HG03469 (cell line): Measurements from ENCODE around the gene PADI1.
"Not testable (repeated sequence)": the region's sequence is repeated elsewhere in the genome, so short reads cannot be mapped to it uniquely, and the experiment has no call there.

Experiments
- ATAC-seq: cut with Tn5 transposase; IDR thresholded peaks from one replicate; pipeline ENCODE4 v1.9.1; 2021; ENCODE audit warnings: mild to moderate bottlenecking, moderate library complexity, moderate number of reproducible peaks; ENCODE audit not compliant: unreplicated experiment

Gene PADI1

DNA sequence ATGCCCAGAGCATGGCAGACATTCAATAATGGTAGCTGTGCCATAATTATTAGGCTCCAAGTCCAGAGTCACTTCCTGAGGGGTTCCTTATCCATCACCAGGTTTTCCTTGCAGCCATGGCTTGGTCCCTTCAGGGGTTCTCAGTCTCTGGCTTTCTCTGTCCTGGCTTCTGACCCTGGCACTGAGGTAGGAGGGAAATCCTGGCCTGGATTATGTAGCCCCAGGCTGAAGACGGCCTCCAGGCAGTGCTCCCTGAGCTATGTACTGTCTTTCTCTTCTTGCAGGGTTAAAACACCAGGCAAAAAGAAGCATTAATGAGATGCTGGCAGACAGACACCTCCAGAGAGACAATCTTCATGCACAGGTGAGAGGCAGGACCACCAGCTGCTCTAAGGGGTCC, 34.5 kb downstream of the PADI1 start:
- ATAC-seq: no peak

DNA sequence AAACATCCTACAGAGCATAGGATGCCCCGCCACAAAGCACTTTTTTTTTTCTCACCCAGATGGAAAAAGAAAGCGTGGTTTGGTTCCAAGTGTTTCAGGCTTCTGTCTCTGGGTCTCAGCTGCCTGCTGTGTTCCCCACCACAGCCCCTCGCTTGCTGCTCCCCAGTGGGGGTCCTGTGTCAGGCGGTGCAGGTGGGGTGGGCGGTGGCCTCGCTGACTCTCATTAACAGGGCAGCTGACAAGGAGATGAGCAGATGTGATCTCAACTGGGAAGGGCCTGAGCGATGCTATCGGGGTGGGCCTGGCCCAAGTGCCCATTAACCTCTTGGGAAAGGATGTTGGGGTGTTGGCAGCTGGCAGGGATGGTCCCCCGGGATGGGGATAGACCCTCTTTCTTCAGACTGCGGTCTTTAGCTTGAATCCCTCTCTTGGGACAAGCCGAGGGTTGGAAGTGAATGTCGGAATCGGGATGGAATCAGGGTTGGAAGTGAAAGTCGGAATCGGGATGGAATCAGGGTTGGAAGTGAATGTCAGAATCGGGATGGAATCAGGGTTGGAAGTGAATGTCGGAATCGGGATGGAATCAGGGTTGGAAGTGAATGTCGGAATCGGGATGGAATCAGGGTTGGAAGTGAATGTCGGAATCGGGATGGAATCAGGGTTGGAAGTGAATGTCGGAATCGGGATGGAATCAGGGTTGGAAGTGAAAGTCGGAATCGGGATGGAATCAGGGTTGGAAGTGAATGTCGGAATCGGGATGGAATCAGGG, 36.3 kb downstream of the PADI1 start:
- ATAC-seq: not testable (repeated sequence)

DNA sequence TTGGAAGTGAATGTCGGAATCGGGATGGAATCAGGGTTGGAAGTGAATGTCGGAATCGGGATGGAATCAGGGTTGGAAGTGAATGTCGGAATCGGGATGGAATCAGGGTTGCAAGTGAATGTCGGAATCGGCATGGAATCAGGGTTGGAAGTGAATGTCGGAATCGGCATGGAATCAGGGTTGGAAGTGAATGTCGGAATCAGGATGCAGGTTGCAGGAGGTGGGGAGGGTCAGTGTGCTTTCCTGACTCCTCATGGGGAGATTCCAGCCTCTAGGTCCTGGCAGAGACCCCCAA, 36.8 kb downstream of the PADI1 start:
- not testable (repeated sequence) for ATAC-seq

DNA sequence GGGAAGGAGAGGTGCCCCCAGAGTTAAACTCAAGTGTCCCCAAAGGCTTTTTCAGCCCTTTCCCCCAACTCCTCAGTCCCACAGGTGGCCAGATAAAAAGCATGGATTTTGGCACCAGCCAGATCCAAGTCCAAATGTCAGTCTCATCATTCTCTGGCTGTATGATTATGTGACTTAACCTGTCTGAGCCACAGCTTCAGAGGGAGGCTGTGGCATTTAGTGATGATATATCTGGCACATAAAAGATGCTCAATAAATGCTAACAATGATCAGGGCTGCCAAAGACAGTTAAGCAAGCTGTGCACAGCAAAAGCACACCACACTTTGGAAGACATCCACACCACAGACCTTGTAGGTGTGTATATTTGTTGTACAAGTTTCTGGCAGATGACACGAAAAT, 38.3 kb downstream of the PADI1 start:
- no peak for ATAC-seq

DNA sequence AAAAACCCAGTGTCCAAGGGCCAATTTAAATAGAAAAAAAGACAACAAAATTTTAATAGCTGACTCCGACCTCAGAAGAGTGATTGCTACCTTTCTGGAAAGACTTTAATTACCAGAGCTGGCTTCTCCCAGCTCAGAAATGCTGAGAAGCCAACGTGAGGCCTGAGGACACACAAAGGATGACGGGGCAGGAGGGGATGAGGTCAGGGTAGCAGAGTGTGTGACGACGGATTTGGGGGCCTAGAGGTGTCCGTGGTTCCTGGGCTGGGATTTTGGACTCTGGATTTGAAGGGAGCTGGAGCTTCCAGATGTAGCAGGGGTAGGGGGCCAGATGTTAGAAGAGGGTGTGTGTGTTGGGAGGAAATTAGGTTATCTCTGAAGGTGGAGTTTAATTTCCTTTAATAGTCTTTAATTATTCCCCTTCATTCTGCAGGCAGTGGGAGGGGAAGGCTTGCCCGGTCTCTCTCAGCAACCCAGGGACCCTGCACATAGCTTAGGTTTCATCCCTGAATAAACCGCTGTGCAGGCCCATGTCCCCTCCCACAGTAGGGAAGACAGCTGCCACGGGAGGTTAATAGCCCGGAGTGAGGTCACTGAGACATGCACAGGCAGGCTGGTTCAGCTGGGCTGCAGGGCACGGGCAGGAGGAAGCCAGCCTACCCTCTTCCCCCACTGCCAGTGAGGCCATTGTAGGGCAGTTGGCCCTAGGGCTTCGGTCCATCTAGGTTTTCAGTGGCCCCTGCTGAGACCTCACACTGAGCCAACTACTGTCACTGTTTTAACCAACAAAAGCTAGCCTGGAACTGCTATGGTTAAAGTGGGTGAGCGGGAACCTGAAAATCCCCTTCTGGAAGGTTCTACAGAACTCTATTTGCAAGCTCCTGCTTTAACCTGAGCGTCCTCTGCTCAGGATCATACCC, 40.2 kb downstream of the PADI1 start:
- no peak for ATAC-seq

DNA sequence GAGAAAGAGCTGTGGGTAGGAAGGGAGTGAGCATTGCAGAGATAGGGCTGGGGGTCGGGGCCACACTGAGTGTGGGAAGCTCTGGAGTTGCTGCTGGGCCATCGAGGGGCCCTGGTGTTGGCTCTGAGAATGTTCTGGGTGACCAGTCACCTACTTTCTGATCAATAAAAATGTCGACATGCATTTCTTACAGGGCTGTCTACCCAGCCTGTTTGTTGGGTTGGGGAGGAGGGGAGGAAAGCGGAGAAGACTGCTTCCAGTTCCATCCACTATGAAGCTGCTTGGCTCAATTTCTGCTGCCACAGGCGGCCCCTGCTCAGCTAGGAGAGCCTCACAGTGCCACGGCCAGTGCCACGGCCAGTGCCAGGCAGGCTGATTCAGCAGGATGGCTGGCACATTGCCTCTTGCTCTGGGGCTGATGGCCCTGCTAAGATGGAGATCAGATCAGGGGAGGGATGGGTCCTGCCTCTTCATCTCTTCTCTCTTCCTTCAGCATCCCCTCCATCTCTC, 40.9 kb downstream of the PADI1 start:
- ATAC-seq: no peak

DNA sequence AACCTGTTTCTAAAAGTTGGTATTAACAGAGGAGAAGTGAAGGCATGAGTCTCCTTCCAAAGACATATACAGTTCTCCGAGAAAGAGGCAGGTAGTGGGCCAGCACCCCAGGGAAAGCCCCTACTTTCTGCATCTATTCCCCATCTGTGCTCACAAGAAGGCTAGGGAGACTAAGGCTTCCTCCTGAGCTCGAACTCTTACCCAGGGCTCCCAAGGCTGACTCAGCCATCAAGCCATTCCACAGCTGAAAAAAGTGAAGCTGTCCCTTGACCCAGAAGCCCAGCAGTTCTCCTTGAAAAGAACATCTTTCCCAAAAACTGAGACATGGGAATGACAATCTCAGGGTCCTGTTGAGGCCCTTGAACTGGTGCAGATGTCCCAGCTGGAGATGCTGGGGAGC, 42.0 kb downstream of the PADI1 start:
- ATAC-seq: no peak

DNA sequence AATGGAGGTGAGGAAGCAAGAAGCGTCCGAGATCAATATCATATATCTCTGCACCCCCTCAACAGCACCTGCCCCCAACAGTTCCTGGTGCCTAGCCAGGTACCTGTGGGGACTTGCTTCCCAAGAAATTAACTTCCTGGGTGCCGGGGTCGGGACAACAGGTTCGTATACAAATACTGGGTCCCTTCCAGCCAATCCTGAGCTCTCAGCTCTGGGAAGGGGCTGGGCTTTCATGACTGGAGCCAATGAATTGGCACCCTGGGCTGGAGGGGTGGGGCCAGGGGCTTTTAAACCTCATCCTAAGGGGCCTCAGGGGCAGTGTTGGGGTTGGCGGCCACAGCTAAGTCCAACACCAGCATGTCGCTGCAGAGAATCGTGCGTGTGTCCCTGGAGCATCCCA, 43.9 kb downstream of the PADI1 start, which contains the start of gene PADI3:
TSS of gene PADI3 (plus strand) at position 318 of the 400 bp plus-strand sequence. CDS start at position 358, 40 bp downstream.
- ATAC-seq: no peak

DNA sequence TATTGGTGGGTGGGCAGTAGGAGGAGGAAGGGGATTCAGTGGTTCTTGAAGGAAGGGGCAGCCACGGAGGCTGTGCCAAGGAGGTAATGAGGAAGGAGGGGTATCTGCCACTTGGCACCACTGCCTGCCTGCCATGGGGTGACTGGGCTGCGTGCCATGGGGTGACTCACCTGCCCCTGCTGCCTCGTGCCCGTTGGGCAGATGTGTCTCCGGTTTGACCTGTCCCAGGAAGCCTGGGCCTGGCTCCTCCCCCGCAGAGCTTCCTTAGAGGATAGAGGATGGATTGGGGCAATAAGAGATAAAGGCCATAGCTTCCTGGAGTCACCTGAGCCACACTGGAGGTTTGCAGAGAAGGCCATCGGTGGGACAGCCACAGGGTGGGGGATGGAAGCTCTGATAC, 45.7 kb downstream of the PADI1 start:
- ATAC-seq: no peak

DNA sequence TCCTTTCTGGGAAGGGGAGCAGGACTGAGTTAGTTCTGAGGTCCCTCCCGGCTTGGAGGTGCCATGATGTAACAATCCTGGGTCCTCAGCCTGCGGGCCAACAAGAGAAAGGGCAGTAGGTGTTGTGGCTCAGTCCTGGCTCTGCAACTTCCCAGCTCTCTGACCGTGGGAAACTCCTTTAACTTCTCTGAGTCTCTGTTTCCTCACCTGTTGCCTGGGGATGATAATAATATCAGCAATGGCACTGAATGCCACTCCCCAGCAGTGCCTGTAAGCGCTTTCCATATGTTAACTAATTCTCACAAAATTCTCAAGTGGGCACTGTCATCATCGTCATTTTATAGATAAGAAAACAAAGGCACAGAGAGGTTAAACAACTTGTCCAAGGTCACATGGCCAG, 46.3 kb downstream of the PADI1 start:
- ATAC-seq: no peak

DNA sequence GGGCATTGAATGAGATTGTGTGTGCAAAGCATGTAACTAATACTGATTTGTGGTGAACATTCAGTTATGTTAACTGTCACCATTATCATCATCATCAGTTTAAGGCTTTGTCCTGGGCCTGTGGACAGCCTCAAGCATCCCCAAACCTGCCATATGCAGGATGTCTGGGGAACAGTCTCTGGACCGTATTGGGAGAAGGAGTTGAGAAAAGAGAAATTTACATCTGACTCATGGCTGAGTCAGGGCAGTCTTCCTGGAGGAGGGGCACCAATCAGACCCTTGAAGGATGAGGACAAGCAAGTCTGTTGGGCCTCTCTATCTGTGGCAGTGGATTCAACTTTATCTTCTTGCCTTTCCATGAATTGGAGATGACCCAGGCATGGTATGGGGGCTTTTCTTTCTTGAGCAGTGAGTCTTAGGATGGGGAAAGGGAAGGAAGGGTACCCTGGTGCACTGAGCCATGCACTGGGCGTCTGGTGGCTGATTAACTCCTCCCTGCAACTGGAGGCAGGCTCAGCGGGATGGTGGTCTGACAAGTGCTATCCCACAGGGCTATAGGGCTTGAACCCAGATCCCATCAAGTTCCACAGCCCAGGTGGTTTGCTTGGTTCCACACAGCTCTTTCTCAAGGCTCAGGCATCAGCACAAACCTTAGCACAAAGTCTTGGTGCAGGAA, 46.9 kb downstream of the PADI1 start:
- no peak for ATAC-seq

DNA sequence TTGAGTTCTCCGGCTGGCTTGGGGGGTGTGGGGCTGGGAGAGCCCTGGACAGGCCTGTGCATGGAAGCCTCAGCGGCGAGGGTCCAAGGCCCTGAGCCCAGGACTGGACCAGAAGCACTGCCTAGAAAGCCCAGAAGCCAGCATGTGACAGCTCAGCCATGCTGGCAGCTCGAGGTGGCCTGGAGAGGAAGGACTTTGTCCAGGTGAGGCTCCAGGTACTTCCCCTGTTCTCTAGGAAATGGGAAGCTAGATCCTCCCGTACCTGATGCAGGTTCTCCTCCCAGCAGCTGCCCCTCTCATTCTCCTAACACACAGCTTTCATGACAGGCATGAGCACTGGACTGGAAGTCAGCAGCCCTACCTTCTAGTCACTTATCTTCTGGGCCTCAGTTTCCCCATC, 50.4 kb downstream of the PADI1 start:
- no peak for ATAC-seq

DNA sequence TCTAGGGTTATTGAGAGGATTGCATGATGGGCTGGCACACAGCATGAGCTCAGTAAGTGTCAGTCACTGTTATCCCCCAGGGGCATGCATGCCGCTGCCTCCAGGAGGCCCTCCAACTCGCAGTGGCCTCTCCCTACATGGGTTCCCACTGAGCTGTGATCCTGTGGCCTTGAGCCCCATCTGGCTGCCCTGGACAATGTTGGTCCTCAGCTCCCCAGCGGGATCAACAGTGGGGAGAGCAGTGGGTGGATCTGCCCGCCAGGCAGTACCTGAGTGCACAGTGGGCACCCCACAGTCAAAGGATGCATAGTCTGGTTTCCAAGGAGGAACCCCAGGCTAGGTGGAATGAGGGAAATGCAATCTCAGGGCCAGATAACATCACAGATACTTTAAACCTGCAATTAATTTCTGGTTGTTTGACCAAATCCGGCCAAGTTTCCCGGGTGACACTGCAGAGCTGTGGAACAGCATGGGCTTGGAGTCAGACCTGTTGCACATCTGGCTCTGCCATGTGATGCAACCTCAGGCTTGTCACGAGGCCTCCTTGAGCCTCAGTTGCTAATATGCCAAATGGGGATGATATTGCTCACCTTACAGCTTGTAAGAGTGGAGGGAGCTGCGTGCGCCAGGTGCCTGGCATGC, 53.3 kb downstream of the PADI1 start:
- no peak for ATAC-seq

DNA sequence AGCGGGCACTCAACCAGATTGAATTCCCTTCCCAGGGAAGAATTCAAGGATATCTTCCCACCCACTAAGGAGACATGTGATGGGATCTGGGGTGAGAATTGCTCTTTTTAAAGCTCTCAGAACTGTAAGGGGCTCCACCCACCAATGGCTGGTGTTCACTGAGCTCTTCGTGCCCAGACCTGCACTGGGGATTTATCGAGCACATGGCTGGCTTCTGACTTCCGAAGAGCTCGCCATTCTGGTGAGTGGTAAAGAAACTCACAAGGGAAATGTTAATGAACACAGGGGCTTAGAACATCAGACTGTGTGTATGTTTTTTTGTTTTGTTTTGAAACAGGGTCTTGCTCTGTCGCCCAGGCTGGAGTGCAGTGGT, 53.8 kb downstream of the PADI1 start:
- no peak for ATAC-seq

DNA sequence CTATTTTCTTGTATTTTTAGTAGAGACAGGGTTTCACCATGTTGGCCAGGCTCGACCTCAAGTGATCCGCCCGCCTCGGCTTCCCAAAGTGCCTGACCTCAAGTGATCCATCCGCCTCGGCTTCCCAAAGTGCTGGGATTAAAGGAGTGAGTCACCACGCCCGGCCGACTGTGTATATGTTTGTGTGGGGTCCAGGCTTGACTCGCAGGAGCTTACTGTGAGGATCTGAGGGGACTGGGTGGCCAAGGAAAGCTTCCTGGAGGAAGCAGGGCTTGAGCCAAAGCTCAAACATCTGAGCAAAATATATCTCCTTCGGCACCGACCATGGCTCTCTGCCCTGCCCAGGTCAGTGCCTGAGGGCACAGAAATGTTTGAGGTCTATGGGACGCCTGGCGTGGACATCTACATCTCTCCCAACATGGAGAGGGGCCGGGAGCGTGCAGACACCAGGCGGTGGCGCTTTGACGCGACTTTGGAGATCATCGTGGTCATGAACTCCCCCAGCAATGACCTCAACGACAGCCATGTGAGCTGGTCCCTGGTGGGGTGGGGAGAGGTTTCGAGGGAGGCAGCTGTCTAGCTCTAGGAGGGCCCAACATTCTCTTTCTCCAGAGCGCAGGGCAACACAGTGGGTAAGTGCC, 54.4 kb downstream of the PADI1 start:
- no peak for ATAC-seq

DNA sequence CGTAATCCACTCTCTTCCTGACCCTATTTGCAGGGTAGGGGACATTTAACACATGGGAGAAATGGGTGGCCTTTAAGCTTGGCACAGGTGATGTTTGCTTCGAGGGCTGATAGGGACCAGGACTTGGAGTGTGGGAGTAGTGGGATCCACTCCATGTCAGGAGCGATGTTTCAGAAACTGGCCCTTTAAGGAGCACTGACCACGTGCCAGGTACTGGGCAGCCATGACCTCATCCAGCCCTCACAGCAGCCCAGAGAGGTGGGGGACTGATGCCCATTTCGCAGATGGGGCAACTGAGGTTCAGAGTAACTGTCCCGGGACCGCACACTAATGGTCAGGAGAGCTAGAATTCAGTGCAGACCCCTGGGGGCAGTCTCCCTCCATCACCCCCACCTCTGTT, 55.3 kb downstream of the PADI1 start:
- ATAC-seq: no peak

DNA sequence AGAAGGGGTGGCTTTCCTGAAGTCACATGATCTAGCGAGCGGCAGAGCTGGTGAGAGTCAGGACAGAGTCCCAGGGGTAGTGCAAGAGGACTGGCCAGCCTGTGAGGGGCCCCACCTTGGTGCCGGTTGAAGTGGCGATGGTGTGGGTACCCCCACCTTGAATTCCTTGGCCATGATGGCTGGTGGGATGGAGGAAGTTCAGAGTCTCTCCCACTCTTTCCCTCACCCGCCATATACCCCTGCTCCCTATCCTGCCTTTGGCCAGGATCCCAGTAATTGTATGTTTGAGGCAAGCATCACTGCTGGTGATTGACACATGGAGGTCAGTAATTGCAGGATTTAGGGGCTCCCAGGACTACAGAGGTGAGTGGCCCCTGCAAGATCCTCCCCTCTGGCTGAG, 55.8 kb downstream of the PADI1 start:
- no peak for ATAC-seq

DNA sequence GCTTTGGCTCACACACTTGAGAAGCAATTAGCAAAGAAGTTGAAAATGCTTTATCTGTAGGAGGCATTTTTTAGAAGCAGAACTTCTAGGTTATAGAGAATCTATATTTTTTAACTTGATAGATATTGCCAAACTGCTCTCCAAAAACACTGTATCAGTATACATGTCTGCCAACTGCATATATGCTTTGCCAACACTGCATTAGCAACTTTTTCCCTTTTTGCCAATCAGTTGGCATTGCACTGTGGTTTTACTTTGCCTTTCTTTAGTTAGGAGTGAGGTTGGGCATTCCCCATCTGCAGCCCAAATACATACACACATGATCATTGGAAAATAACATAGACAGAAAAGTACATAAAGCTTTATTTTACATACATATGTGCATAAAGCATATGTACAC, 59.0 kb downstream of the PADI1 start:
- no peak for ATAC-seq

DNA sequence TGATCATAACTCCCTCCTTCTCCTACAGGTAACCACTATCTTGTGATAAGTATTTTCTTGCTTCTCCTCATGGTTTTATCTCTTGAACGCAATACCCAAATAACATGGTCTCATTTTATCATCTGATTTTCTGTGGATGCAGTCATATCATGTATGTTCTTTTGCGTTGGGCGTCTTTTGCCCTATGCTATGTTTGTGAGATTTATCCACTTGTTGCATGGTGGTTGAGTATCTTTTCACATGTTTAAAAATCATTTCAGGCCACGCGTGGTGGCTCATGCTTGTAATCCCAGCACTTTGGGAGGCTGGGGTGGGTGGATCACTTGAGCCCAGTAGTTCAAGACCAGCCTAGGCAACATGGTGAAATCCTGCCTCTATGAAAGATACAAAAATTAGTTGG, 59.5 kb downstream of the PADI1 start:
- ATAC-seq: no peak

DNA sequence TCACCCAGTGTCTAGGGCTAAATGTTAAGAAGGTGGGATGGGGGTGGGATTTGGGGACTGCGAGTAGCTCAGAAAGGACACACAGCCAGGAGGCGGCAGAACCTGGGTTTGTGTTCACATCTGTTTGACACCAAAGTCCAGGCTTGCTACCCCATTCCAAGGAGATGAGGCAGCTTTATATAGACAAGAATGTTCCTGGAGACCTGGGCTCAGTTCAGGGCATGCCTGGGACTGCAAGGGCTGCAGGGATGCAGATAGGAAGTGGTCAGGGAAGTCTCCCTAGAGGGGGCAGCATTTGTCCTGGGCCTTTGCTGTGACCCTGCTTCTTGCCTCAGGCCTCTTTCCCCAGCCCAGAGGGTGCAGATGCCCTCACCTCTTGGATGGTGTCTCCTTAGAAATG, 60.2 kb downstream of the PADI1 start:
- ATAC-seq: no peak

DNA sequence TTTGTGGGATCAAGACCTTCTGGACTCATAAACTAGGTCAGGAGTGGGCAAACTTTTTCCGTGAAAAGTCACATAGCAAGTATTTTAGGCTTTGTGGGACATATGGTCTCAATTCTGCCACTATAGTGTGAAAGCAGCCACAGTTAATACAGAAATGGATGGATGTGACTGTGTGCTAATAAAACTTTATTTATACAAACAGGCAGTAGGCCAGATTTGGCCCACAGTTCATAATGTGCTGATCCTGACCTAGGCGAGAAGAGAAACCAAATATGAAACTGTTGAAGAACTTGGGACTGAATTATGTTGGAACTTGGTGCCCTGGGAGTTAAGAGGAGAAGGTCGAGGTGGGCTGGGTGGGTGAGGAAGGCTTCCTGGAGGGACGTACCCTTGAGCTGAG, 61.0 kb downstream of the PADI1 start:
- ATAC-seq: no peak
